ENCODE measurements around the gene SREBF2.

The SREBF2 gene

GRCh38 chr22:41939981-41940831 lies 107.3 kb downstream of the SREBF2 start:
- no peak overlapping the region for H2AFZ ChIP-seq (ENCODE audit: low read length)
- peaks cover 29% of the 10 kb centered on the region for H3K4me1 ChIP-seq (ENCODE audit: insufficient read depth, low read length, poor library complexity, severe bottlenecking)
- peaks cover 22% of the 10 kb centered on the region for H4K20me1 ChIP-seq (ENCODE audit: insufficient read depth, low read length, poor library complexity, severe bottlenecking)
- peaks cover 54% of the 10 kb centered on the region for H3K79me2 ChIP-seq (ENCODE audit: insufficient read depth, low read length)
- 0 out of 2 replicates have a peak, but pooled peaks cover 2% of the 10 kb centered on the region for H3F3A ChIP-seq (ENCODE audit: low read depth)
- TF ChIP-seq CTCF (conservative IDR thresholded peaks at IDR 0.05; ENCODE audit: low read length) (no peak), EZH2phosphoT487 (IDR thresholded peaks at IDR 0.05; ENCODE audit: borderline replicate concordance) (no peak)
- H3K36me3 ChIP-seq (ENCODE audit: insufficient read depth, low read length), result peaks cover 46% of the 10 kb centered on the region
- H3K9me3 ChIP-seq (ENCODE audit: insufficient read depth, low read depth, low read length), result no peaks in the 10 kb centered on the region
- H3K4me3 ChIP-seq (ENCODE audit: low read length, poor library complexity, severe bottlenecking), result peak overlapping the region; percentile 50
- no peaks in the 10 kb centered on the region for H3K9me2 ChIP-seq (replicated peaks; ENCODE audit: low read depth, low read length)
- H3K4me2 ChIP-seq (ENCODE audit: low read depth, low read length, poor library complexity, severe bottlenecking), result peak overlapping the region; percentile 66
- peak overlapping the region; percentile 41 for H3K9ac ChIP-seq (ENCODE audit: low read depth, low read length, poor library complexity, severe bottlenecking)
- H3K27me3 ChIP-seq (ENCODE audit: insufficient read depth, low read length, poor library complexity, severe bottlenecking), result no peaks in the 10 kb centered on the region

- no peak overlapping the region for H2AFZ ChIP-seq (ENCODE audit: low read length)
- peak overlapping the region; percentile 50 for H3K4me3 ChIP-seq (ENCODE audit: low read length, poor library complexity, severe bottlenecking)
- peaks cover 29% of the 10 kb centered on the region for H3K4me1 ChIP-seq (ENCODE audit: insufficient read depth, low read length, poor library complexity, severe bottlenecking)
- no peaks in the 10 kb centered on the region for H3K9me2 ChIP-seq (replicated peaks; ENCODE audit: low read depth, low read length)
- 0 out of 2 replicates have a peak, but pooled peaks cover 2% of the 10 kb centered on the region for H3F3A ChIP-seq (ENCODE audit: low read depth)
- H3K27me3 ChIP-seq (ENCODE audit: insufficient read depth, low read length, poor library complexity, severe bottlenecking), result no peaks in the 10 kb centered on the region
- H3K9ac ChIP-seq (ENCODE audit: low read depth, low read length, poor library complexity, severe bottlenecking), result peak overlapping the region; percentile 41
- peak overlapping the region; percentile 66 for H3K4me2 ChIP-seq (ENCODE audit: low read depth, low read length, poor library complexity, severe bottlenecking)
- H3K79me2 ChIP-seq (ENCODE audit: insufficient read depth, low read length), result peaks cover 63% of the 10 kb centered on the region
- H4K20me1 ChIP-seq (ENCODE audit: insufficient read depth, low read length, poor library complexity, severe bottlenecking), result peaks cover 27% of the 10 kb centered on the region
- peak; percentile 84 for TF ChIP-seq CTCF (conservative IDR thresholded peaks at IDR 0.05; ENCODE audit: low read length)
- no peak for TF ChIP-seq EZH2phosphoT487 (IDR thresholded peaks at IDR 0.05; ENCODE audit: borderline replicate concordance)
- H3K9me3 ChIP-seq (ENCODE audit: insufficient read depth, low read depth, low read length), result no peaks in the 10 kb centered on the region
- peaks cover 46% of the 10 kb centered on the region for H3K36me3 ChIP-seq (ENCODE audit: insufficient read depth, low read length)
These were observed 108.2 kb downstream of the SREBF2 start for GRCh38 chr22:41940832-41941765.

GRCh38 chr22:41943661-41944209 lies 110.8 kb downstream of the SREBF2 start:
- H3F3A ChIP-seq (ENCODE audit: low read depth), result 0 out of 2 replicates have a peak, but pooled peaks cover 2% of the 10 kb centered on the region
- TF ChIP-seq CTCF (conservative IDR thresholded peaks at IDR 0.05; ENCODE audit: low read length) (no peak), EZH2phosphoT487 (IDR thresholded peaks at IDR 0.05; ENCODE audit: borderline replicate concordance) (no peak)

More at GRCh38 chr22:41943661-41944209, 110.8 kb downstream of the SREBF2 start:
- H4K20me1 ChIP-seq (ENCODE audit: insufficient read depth, low read length, poor library complexity, severe bottlenecking), result peaks cover 28% of the 10 kb centered on the region
- H3K4me2 ChIP-seq (ENCODE audit: low read depth, low read length, poor library complexity, severe bottlenecking), result peak overlapping the region; percentile 37
- H3K4me3 ChIP-seq (ENCODE audit: low read length, poor library complexity, severe bottlenecking), result no peak overlapping the region
- peaks cover 44% of the 10 kb centered on the region for H3K4me1 ChIP-seq (ENCODE audit: insufficient read depth, low read length, poor library complexity, severe bottlenecking)
- H3K27me3 ChIP-seq (ENCODE audit: insufficient read depth, low read length, poor library complexity, severe bottlenecking), result no peaks in the 10 kb centered on the region
- no peak overlapping the region for H2AFZ ChIP-seq (ENCODE audit: low read length)
- peaks cover 81% of the 10 kb centered on the region for H3K79me2 ChIP-seq (ENCODE audit: insufficient read depth, low read length)
- peak overlapping the region; percentile 95 for H3K9ac ChIP-seq (ENCODE audit: low read depth, low read length, poor library complexity, severe bottlenecking)
- H3K36me3 ChIP-seq (ENCODE audit: insufficient read depth, low read length), result peaks cover 33% of the 10 kb centered on the region
- H3K9me3 ChIP-seq (ENCODE audit: insufficient read depth, low read depth, low read length), result no peaks in the 10 kb centered on the region
- H3K9me2 ChIP-seq (replicated peaks; ENCODE audit: low read depth, low read length), result no peaks in the 10 kb centered on the region

Measured in Loucy (cell line).